Measurements from ENCODE around the gene LKAAEAR1. TPM values are rescaled to one million over a fixed set of nuclear protein-coding genes. Genes with fewer than 3 reads are reported as not detected.
A peak's percentile ranks its signal among the peaks of the same experiment; 100 is the strongest.

The LKAAEAR1 gene
- total and polyA plus RNA-seq, 9 of the 15 experiments (the other 6 are each of a cell fraction or from before 2014, with no cell fraction given): not detected

DNA sequence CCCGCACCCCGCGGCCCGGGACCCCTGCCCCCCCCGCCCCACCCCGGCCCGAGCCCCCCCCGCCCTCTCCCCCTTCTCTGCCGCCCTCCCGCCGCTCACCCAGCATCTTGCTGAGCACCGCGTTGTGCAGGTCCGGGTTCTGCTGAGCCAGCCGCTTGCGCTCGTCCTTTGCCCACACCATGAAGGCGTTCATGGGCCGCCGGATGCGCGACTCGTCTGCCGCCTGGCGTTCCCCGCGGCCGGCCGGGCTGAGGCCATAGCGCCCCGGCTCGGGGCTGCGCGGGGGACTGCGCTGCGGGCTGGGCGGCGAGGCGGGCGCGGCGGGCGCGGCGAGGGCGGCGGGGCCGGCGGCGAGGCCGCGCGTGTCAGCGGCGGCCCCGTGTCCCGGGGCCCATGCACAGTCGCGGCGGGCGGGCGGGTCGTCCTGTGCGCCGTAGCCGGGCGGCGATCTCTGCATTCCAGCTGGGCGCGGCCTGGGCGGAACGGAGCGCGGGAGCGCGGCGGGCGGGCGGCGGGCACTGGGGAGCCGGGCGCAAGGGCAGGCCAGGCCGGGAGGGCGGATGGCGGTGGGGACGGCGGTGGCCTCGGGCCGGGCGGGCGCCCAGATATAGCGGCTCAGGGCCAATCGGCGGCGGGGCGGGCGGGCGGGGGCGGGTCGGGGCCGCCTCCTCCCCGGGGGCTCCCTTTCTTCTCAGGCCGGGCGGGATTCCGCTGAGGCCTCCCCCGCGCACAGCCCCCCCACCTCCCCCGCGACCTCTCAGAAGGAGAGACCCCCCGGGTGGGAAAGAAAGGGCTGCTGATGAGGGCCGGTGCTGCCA lies 34.9 kb downstream of the LKAAEAR1 start, which contains the start of gene SOX18 (continued):
- TF ChIP-seq, protein P1, sequence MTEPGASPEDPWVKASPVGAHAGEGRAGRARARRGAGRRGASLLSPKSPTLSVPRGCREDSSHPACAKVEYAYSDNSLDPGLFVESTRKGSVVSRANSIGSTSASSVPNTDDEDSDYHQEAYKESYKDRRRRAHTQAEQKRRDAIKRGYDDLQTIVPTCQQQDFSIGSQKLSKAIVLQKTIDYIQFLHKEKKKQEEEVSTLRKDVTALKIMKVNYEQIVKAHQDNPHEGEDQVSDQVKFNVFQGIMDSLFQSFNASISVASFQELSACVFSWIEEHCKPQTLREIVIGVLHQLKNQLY (CRISPR knock-in tag; conservative IDR thresholded peaks at IDR 0.05): no peak
- TF ChIP-seq, protein P2, sequence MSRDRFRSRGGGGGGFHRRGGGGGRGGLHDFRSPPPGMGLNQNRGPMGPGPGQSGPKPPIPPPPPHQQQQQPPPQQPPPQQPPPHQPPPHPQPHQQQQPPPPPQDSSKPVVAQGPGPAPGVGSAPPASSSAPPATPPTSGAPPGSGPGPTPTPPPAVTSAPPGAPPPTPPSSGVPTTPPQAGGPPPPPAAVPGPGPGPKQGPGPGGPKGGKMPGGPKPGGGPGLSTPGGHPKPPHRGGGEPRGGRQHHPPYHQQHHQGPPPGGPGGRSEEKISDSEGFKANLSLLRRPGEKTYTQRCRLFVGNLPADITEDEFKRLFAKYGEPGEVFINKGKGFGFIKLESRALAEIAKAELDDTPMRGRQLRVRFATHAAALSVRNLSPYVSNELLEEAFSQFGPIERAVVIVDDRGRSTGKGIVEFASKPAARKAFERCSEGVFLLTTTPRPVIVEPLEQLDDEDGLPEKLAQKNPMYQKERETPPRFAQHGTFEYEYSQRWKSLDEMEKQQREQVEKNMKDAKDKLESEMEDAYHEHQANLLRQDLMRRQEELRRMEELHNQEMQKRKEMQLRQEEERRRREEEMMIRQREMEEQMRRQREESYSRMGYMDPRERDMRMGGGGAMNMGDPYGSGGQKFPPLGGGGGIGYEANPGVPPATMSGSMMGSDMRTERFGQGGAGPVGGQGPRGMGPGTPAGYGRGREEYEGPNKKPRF (IDR thresholded peaks at IDR 0.05; ENCODE audit: low read depth, low read length): no peak

DNA sequence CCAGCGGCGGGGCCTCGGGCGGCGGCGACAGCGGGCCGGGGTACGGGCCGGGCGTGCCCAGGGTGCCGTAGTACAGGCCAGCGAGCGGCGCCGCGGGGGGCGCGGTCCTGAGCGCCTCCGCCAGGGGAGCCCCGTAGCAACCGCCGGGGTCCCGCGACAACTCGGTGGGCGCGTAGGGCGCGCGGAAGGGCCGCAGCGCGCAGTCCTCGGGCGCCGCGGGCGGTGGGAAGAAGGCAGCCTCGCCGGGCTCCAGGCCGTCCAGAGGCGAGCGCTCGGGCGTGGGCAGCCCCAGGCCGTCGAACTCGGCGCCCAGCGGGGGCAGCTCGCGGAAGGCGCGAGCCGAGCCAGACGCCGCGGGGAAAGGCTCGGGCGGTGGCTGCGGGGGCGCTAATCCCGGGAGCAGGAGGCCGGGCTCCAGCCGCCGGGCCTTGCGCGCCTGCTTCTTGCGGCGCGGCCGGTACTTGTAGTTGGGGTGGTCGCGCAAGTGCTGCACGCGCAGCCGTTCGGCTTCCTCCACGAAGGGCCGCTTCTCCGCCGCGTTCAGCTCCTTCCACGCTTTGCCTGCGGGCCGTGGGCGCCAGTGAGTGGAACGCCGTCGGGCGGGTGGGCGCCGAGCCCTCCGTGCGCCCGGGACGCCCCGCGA lies 35.7 kb downstream of the LKAAEAR1 start:
- peak in 2 of 4 experiments; percentile 57 for DNase-seq (ENCODE audit: extremely low read depth in 1 of 4, low spot score in 3 of 4)
- H3K27me3 ChIP-seq (ENCODE audit: control insufficient read depth in 2 of 2, insufficient read depth in 2 of 2, low read length in 2 of 2): no peaks in the 10 kb centered on the region
- H3K27ac ChIP-seq (ENCODE audit: extremely low read depth, low read depth, low read length): peak overlapping the region; percentile 54; the same call in 1 of the 3 replicates
- peaks cover 12% of the 10 kb centered on the region; the same call in 1 of the 3 replicates for H3K36me3 ChIP-seq (ENCODE audit: control insufficient read depth, insufficient read depth, low read length)
- peaks cover 35 to 80% of the 10 kb centered on the region in 2 experiments for H3K4me1 ChIP-seq (replicated peaks in 1 of 2; ENCODE audit: control insufficient read depth in 2 of 2, insufficient read depth in 2 of 2, low read length in 2 of 2)
- no peak for ATAC-seq
- ChIA-PET CTCF (ENCODE audit: low intra/inter-chr PET ratio) (no interaction called here), POLR2A (interaction anchor here (1.0 to 1.1 kb wide), 2 partner anchors 9 kb away, joined by 3 read pairs; no protein-coding TSS in a partner anchor)
- H3K4me3 ChIP-seq: peak overlapping the region; percentile 44
- FAIRE-seq: no peak
- in situ Hi-C loops (cut with MboI) (no loop called here), intact Hi-C loops (cut with micrococcal nuclease) (no loop called here)
- 6% methylated on average over 13 of the region's 101 CpGs for WGBS (ENCODE audit: insufficient coverage, low coverage, missing lambda C conversion rate)
- peaks cover 12% of the 10 kb centered on the region for H3K79me2 ChIP-seq (ENCODE audit: control insufficient read depth, insufficient read depth, low read length)
- peak overlapping the region; percentile 41 to 93; a peak in 3 of 4 replicates for H3K9ac ChIP-seq (ENCODE audit: insufficient read depth in 1 of 2, low read depth in 2 of 2, low read length in 2 of 2)
- H3K9me1 ChIP-seq (ENCODE audit: control insufficient read depth, insufficient read depth, low read length): peaks cover 4% of the 10 kb centered on the region
- no peak overlapping the region for H2AFZ ChIP-seq (ENCODE audit: low read depth, low read length)
- H3K4me2 ChIP-seq (ENCODE audit: insufficient read depth, low read length): peak overlapping the region; percentile 52; the same call in 1 of the 2 replicates
- no peaks in the 10 kb centered on the region for H3K9me3 ChIP-seq (replicated peaks; ENCODE audit: control insufficient read depth, insufficient read depth, low read depth, low read length)
- H4K20me1 ChIP-seq (replicated peaks; ENCODE audit: control insufficient read depth, insufficient read depth, low read length): no peaks in the 10 kb centered on the region
- BruUV-seq (replicated peaks): no TSS peak
- TF ChIP-seq SAP30 (IDR thresholded peaks at IDR 0.05; ENCODE audit: borderline replicate concordance, insufficient read depth, low read depth, low read length, poor library complexity, severe bottlenecking): no peak
- TF ChIP-seq TRIM28 (IDR thresholded peaks at IDR 0.05): no peak
- no peak for TF ChIP-seq DPF2 (IDR thresholded peaks at IDR 0.05)
- TF ChIP-seq, protein P3, sequence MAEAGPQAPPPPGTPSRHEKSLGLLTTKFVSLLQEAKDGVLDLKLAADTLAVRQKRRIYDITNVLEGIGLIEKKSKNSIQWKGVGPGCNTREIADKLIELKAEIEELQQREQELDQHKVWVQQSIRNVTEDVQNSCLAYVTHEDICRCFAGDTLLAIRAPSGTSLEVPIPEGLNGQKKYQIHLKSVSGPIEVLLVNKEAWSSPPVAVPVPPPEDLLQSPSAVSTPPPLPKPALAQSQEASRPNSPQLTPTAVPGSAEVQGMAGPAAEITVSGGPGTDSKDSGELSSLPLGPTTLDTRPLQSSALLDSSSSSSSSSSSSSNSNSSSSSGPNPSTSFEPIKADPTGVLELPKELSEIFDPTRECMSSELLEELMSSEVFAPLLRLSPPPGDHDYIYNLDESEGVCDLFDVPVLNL (CRISPR knock-in tag; IDR thresholded peaks at IDR 0.05; ENCODE audit: low read depth): no peak
- TF ChIP-seq, protein P4, sequence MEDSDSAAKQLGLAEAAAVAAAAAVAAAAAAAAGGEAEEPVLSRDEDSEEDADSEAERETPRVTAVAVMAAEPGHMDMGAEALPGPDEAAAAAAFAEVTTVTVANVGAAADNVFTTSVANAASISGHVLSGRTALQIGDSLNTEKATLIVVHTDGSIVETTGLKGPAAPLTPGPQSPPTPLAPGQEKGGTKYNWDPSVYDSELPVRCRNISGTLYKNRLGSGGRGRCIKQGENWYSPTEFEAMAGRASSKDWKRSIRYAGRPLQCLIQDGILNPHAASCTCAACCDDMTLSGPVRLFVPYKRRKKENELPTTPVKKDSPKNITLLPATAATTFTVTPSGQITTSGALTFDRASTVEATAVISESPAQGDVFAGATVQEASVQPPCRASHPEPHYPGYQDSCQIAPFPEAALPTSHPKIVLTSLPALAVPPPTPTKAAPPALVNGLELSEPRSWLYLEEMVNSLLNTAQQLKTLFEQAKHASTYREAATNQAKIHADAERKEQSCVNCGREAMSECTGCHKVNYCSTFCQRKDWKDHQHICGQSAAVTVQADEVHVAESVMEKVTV (CRISPR knock-in tag; IDR thresholded peaks at IDR 0.05): no peak
- peak; percentile 58 for TF ChIP-seq FIP1L1 (IDR thresholded peaks at IDR 0.05; ENCODE audit: low read depth, low read length, poor library complexity, severe bottlenecking)
- TF ChIP-seq DMBX1 (CRISPR knock-in tag; IDR thresholded peaks at IDR 0.05; ENCODE audit: borderline replicate concordance): no peak
- no peak for TF ChIP-seq RFX1 (IDR thresholded peaks at IDR 0.05)
- no peak for TF ChIP-seq CREBBP (IDR thresholded peaks at IDR 0.05; ENCODE audit: low read depth, low read length)

Measured in K562 (cell line).